GM10266 (cell line): ENCODE results near the gene DPM3.

Experiments
- DNase-seq: peaks from one replicate; pipeline ENCODE4 v3.0.0; 2012; ENCODE audit errors: extremely low spot score
- TF ChIP-seq, protein P1 (sequence below): IDR thresholded peaks from 2 replicates; pipeline ENCODE4 v1.5.1; 2012; ENCODE audit warnings: mild to moderate bottlenecking, low read depth; ENCODE audit not compliant: control insufficient read depth, insufficient read depth; ENCODE audit errors: missing control alignments

The DPM3 gene

DNA sequence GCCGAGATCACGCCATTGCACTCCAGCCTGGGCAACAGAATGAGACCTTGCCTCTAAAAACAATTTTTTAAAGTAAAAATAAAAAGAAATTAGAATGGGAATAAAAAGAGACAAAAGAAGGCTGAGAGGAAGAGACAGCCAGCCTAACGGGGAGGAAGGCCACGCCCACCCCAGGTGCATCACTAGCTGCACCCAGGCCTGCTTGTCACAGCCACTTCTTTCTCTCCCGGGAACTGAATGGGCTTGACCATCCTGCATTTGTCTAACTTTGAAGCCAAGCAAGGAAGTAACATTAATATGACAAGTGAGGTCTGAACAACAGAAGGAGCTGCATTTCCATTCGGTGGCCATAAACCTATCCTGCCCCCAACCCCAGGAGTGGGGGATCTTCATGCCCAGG is 33.5 kb downstream of the DPM3 start:
- TF ChIP-seq, protein P1, sequence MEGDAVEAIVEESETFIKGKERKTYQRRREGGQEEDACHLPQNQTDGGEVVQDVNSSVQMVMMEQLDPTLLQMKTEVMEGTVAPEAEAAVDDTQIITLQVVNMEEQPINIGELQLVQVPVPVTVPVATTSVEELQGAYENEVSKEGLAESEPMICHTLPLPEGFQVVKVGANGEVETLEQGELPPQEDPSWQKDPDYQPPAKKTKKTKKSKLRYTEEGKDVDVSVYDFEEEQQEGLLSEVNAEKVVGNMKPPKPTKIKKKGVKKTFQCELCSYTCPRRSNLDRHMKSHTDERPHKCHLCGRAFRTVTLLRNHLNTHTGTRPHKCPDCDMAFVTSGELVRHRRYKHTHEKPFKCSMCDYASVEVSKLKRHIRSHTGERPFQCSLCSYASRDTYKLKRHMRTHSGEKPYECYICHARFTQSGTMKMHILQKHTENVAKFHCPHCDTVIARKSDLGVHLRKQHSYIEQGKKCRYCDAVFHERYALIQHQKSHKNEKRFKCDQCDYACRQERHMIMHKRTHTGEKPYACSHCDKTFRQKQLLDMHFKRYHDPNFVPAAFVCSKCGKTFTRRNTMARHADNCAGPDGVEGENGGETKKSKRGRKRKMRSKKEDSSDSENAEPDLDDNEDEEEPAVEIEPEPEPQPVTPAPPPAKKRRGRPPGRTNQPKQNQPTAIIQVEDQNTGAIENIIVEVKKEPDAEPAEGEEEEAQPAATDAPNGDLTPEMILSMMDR, result no peak
- DNase-seq, result no peak

DNA sequence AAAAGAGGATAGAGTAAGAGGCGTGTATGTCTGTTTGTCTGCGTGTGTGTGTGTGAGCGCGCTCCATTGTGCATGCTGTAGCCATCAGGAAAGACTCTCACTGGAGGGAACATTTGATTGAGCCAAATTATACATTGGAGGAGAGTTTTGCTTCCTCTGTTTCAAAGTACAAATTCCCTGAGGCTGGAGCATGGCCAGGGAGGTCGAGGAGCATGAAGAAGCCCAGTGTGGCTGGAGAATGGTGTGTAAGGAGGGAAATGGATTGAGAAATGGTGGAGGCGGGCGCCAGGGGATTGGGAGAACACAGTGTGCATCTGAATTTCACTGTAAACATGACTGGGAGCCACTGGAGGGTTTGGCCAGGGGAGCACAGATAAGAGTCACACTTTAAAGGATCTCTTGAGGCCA is 34.7 kb downstream of the DPM3 start:
- TF ChIP-seq, protein P1, result no peak
- DNase-seq, result no peak

DNA sequence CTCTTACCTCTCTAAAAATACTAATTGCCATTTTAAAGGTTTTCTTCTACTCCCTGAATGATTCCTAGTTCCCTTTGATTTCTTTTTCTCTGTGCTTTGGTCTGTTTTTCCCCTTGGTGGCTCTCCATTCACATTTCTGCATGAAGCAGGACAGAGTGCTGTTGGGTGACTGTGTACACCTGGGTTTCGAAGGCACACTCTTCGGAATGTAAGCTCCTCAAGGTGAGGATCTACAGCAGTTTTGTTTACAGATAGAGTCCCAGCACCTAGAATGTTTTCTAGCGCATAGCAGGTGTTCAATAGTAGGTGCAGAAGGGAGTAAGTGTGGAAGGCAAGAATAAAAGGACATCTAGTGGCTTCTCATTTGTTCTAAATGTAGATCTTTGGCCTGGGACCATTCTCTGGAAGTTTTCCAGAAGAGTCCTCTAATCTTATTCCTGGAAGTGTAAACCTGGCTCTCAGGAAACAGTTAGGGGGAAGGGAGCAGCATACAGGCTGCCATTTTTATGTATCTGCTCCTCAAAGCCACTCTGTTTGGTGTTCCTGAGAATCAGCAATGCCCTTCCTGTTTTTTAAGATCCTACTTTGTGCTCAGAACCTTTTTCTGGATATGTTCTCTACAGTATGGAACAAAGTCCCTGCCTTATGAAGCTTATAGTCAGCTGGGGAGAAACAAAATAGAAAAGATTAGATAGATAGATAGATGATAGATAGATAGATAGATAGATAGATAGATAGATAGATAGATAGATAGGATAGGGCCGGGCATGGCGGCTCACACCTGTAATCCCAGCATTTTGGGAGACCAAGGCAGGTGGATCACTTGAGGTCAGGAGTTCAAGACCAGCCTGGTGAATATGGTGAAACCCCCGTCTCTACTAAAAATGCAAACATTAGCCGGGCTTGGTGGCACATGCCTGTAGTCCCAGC is 35.5 kb downstream of the DPM3 start:
- DNase-seq, result no peak
- TF ChIP-seq, protein P1, result no peak

DNA sequence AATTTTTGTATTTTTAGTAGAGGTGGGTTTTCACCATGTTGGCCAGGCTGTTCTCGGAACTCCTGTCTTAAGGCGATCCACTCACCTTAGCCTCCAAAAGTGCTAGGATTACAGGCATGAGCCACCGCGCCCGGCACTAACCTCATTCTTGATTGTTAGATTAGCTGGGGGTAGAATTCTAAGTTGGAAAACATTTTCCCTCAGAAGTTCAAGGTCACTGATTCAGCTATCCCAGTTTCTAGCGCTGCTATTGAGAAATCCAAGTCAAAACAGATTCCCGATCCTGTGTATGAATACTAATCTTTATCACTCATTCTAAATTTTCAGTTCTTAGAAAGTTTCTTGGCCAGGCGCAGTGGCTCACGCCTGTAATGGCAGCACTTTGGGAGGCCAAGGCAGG is 37.0 kb downstream of the DPM3 start:
- TF ChIP-seq, protein P1, result no peak

DNA sequence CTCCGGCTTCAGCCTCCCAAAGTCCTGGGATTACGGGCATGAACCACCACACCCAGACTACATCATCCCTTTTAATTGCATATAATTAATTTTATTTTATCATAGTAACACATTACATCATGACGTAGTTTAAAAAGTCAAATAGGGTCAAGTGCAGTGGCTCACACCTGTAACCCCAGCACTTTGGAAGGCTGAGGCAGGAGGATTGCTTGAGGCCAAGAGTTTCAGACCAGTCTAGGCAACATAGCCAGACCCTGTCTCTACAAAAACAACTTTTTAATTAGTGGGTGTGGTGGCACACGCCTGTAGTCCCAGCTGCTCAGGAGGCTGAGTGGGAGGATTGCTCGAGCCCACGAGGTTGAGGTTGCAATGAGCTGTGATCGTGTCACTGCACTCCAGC is 41.0 kb downstream of the DPM3 start:
- DNase-seq, result no peak
- TF ChIP-seq, protein P1, result no peak

More for the DNA sequence above, 37.0 kb downstream of the DPM3 start:
- no peak for DNase-seq

DNA sequence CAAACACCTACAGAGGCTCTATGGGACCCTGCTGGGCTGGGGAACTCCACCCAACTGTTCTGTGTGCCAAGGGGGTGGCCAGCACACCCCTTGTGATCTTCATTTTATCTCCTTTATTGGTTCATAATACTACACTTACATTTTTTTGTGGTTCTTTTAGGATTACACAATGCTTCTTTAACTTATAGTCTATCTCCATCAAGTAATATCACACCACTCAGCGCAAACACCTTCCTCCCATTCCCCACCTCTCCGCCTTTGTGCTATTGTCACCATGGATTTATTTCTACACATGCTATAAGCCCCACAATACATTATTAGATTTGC is 45.7 kb downstream of the DPM3 start:
- TF ChIP-seq, protein P1, result no peak
- DNase-seq, result no peak

DNA sequence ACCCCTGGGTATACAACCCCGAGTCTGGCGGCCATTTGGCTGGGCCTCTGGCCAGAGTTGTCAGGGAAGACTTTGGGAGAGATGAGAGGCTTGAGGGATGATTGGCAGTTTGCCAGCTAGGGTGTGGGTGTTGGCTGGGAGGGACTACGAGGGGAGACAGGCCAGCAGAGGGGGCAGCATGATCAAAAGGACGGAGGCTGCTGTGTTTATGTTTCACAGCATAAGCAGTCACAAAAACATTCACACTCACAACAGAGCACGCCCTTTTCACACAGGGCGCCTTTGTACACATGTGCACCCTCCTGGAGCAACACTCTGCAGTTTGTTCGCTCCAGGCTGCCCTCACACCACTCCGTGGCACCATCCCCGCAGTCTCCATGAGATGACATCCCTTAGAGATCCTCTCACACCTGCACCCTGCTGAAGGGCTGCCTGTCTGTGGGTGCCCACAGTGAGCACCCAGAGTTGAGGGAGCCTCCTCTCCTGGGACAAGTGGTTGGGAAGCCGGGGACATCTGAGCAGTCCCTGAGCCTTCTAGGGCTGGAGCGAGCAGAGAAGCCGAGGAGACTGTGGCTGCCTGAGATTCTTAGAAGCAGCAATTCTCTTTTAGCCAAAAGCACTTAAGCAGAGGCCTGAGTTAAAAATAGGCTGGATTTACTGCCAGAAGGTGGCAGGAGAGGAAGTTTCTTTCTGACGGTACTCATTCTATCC is 46.3 kb downstream of the DPM3 start:
- no peak for DNase-seq
- TF ChIP-seq, protein P1, result no peak
